ENCODE results near the gene CNDP2. TPM values are rescaled to one million over a fixed set of nuclear protein-coding genes. Genes with fewer than 3 reads are reported as not detected.
"Not testable (repeated sequence)": the region's sequence is repeated elsewhere in the genome, so short reads cannot be mapped to it uniquely, and the experiment has no call there.

CNDP2 gene
- total RNA-seq, 2 donors from 2014 or later, result 71.1 to 79.4 TPM

DNA sequence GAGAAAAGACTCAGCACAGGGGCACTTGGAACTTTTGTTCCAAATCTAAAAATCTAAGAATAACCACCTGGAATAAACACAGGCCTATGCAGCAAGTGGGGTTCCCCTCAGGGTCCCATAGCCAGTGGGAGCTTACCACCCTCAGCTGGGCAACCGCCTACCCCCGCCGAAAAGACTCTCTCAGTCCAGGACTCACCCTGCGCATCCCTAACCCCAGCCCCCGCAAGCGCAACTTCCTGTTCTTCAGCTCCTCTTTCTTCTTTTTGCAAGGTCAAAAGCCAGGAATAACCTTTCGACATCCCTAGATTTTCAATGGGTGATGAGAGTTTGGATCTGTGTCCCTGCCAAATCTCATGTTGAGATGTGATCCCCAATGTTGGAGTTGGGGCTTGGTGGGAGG is 51.7 kb downstream of the CNDP2 start:
- DNase-seq (no peak), ATAC-seq (no peak)
- intact Hi-C loops (cut with DNase I), result loop anchor here (5.0 to 10.0 kb wide), 2 partner anchors 53 to 351 kb away; partner anchors contain the start of gene CNDP2 (in 1 of the 2)

DNA sequence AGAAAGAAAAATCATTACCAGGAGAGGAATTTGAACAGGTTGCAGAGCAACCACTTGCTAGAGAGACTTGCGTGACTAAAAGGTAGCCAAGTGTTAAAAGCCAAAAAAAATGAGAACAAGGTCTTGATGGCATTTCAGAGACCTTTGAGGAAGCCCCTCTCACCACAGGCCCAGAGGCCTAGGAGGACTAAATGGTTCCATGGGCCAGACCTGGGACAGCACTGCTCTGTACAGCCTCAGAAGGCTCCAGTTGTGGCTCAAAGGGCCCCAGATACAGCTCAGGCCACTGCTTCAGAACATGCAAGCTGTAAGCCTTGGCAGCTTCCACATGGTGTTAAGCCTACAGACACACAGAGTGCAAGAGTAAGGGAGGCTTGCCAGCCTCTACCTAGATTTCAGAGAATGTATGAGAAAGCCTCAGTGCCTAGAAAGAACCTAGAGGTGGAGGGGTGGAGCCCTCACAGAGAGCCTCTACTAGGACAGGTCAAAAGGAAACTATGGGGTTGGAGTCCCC is 53.5 kb downstream of the CNDP2 start:
- DNase-seq (no peak), ATAC-seq (no peak)
- intact Hi-C loops (cut with DNase I), result loop anchor here (5.0 to 10.0 kb wide), 4 partner anchors 52 to 352 kb away; partner anchors contain the start of gene CNDP2 (in 2 of the 2)

DNA sequence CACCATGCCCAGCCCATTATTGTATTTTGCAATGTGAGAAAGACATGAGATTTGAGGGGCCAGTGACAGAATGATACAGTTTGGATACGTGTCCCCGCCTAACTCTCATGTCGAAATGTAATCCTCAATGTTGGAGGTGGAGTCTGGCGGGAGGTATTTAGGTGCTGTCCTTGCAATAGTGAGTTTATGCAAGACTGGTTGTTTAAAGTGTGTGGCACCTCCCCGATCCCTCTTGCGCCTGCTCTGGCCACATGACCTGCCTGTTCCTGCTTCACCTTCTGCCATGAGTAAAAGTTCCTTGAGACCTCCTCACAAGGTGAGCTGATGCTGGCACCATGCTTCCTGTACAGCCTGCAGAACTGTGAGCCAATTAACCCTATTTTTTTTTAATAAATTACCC is 54.7 kb downstream of the CNDP2 start:
- no peak for ATAC-seq
- intact Hi-C loops (cut with DNase I), result loop anchor here (5.0 to 10.0 kb wide), 2 partner anchors 54 to 196 kb away; partner anchors contain the start of gene CNDP2 (in 1 of the 2)
- no peak for DNase-seq

DNA sequence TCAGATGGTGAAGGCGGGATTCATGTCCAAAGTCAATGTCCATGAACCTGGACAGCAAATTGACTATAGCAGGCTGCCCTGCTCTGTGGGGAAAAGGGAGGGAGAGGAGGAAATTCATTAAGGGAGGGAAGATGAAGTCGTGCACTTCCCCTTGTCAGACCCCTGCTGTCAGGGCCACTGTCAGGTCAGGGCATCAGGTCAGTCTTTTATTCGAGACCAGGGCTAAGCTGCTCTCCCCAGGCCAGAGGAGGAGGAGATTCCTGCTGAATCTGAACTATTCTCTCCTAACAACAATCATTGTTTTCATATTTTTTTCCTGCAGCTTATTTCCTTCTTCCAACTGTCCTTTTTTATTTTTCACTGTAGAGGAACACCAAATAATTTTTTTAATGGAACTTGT is 55.3 kb downstream of the CNDP2 start:
- intact Hi-C loops (cut with DNase I), result loop anchor here (5.0 to 10.0 kb wide), 2 partner anchors 54 to 197 kb away; partner anchors contain the start of gene CNDP2 (in 1 of the 2)
- ATAC-seq, result no peak
- DNase-seq, result no peak

DNA sequence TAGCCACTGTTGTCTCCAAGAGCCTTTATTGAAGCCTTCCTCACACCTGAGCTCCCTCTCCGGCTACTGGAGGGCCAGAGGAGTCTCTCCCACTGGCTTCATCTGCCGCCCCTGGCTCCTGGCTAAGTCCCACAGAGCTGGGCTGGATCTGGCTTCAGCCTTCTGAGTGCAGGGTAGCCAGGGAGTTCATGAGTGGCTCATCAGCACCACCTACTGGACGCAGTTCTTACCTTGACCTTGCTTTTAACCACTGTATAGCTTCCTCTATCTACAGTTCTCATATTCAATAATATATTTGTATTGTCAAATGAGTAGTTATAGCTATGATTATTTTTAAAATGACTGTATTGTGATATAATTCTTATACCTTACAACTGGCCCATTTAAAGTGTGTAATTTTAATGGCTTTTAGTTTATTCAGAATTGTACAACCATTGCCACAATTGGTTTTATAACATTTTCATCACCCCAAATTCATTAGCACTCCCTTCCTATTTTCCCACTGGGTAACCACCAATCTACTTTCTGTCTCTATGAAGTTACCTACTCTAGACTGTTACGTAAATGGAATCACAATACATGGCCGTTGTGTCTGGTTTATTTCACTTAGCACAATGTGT is 55.9 kb downstream of the CNDP2 start:
- intact Hi-C loops (cut with DNase I), result loop anchor here (2.0 to 10.0 kb wide), 3 partner anchors 55 to 199 kb away; partner anchors contain the start of gene CNDP2 (in 1 of the 2)
- peak; percentile 86 for DNase-seq
- peak; percentile 95 to 96 for ATAC-seq

DNA sequence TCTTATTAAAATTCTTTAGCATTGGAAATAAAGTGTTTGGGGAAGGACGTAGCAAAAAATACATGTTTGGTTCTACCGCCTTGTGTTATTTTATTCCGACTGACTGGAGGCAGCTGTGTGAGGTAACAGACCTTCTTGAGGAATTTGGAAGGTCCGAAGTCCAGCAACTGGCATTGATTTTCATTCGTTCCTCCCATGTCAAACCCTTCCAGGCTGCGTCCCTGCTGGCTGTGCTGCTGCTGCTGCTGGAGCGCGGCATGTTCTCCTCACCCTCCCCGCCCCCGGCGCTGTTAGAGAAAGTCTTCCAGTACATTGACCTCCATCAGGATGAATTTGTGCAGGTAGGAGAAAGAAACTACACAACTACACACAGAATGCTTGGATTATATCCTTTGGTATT is 60.0 kb downstream of the CNDP2 start:
- intact Hi-C loops (cut with DNase I), result loop anchor here in 1 of 2 donors (10.0 kb wide), 1 partner anchor 201 kb away; no protein-coding TSS in a partner anchor
- no peak for DNase-seq

DNA sequence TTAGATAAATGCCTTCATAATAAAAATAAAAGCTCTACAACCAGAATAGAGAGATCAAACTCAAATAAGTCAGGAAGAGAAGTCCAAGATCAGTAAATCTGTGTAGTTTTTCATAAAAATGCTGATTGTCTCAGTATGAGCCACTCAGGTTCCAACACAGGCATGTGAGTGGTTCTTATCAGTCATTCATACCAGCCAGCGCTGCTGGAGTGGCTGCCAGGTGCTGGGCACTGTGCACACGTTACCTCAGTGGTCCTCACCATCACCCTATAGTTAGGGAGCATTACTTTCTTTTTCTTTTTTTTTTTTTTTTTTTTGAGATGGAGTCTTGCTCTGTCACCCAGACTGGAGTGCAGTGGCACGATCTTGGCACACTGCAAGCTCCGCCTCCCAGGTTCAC is 61.9 kb downstream of the CNDP2 start:
- no peak for DNase-seq
- ATAC-seq, result peak in 1 of 2 donors; percentile 41
- intact Hi-C loops (cut with DNase I), result loop anchor here in 1 of 2 donors (10.0 kb wide), 1 partner anchor 203 kb away; no protein-coding TSS in a partner anchor

More for the DNA sequence above, 60.0 kb downstream of the CNDP2 start:
- no peak for ATAC-seq

DNA sequence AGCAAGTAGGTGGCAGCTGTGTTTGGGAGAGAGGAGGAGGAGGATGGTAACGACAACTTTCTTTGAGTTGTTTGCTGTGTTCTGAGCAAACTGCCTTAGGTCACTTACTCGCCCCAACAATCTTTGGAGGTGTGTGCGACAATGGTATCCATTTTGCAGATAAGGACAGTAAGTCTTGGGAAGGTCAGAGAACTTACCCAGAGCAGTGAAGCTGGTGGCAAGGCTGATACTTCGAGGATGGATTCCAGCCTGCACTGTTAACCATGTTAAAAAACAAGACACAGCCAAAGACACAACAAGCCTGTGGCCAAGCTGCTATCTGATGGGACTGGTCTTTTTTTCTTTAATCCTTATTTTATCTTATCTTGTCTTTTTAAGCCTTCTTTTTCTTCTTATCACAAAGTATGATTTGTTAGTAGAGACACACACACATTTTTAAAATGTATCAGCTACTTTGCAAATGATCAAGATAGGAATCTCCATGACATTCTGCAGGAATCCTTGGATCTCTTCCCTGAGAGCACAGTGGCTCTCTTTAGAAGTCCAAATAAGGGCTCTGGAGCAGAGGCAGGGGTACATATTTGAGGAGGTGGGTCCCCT is 66.1 kb downstream of the CNDP2 start:
- DNase-seq, result no peak
- ATAC-seq, result no peak

DNA sequence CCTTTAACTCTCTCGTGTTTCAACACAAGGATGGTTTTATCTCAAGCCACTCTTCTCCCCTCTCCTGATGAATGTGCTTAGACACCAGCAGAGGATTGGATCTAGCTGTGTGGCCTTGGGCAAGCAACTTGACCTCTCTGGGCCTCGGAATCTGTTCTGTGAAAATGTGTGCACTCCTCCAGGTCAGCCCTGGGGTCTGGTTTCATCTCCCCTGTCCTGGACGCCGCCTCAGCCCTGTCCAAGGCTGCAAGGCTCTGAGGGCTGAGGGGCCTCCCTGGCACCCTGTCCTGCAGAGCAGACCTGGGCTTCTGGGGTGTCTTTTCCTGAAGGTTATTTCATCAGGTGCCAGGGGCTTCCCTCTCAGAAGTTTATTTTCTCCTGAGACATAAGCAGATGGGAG is 66.6 kb downstream of the CNDP2 start:
- intact Hi-C loops (cut with DNase I), result no loop called here
- DNase-seq (no peak), ATAC-seq (no peak)

More for the DNA sequence above, 66.1 kb downstream of the CNDP2 start:
- intact Hi-C loops (cut with DNase I), result no loop called here

DNA sequence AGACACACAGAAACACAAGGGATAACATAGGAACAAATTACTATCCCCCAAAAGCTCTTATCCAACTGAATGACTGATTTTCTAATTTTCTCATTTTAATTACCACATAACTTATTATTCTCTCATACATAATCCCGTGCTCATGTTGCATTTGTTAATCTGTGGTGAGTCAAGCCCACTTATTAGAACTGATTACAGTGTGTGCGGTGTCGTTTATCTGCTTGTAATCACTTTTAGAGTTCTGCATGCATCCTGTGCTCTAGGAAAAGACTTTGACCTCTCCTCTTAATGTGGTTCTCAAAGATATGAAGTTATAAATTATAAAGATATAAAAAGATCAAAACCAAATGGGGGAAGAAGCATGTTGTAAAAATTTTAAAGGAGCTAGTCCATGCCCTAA is 67.8 kb downstream of the CNDP2 start:
- ATAC-seq (no peak), DNase-seq (no peak)
- intact Hi-C loops (cut with DNase I), result no loop called here

DNA sequence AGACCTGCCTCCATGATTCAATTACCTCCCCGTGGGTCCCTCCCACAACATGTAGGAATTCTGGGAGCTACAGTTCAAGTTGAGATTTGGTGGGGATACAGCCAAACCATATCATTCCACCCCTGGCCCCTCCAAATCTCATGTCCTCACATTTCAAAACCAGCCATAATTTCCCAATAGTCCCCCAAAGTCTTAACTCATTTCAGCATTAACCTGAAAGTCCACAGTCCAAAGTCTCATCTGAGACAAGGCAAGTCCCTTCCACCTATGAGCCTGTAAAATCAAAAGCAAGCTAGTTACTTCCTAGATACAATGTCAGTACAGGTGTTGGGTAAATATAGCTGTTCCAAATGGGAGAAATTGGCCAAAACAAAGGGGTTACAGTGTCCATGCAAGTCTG is 69.0 kb downstream of the CNDP2 start:
- DNase-seq; intact Hi-C loops (cut with DNase I); ATAC-seq: not testable (repeated sequence)

DNA sequence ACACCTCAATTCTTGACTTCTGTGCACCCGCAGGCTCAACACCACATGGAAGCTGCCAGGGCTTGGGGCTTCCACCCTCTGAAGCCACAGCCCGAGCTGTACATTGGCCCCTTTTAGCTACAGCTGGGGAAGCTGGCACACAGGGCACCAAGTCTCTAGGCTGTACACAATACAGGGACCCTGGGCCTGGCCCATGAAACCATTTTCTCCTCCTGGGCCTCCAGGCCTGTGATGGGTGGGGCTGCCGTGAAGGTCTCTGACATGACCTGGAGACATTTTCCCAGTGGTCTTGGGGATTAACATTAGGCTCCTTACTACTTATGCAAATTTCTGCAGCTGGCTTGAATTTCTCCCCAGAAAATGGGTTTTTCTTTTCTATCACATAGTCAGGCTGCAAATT is 69.8 kb downstream of the CNDP2 start:
- intact Hi-C loops (cut with DNase I), result not testable (repeated sequence)

DNA sequence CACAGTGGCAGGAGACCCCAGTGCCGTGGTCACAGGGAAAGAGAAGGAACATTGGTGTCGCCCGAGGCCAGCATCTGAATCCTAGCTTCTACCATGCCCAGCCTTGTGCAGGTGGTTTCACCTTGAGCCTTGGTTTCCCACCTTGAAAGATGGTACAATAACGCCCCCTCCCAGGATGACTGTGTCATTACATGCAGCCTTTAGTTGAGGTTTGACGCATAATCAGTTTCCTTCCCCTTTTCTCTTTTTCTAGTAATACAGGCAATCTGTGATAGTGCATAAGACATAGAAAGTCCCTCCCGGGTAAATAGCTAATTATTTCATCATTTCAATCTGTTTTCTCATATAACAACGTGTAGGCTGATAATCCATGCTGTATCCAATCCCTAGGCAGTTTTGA is 71.7 kb downstream of the CNDP2 start:
- ATAC-seq (no peak), DNase-seq (no peak)
- intact Hi-C loops (cut with DNase I), result no loop called here

More for the DNA sequence above, 69.8 kb downstream of the CNDP2 start:
- not testable (repeated sequence) for ATAC-seq, DNase-seq

DNA sequence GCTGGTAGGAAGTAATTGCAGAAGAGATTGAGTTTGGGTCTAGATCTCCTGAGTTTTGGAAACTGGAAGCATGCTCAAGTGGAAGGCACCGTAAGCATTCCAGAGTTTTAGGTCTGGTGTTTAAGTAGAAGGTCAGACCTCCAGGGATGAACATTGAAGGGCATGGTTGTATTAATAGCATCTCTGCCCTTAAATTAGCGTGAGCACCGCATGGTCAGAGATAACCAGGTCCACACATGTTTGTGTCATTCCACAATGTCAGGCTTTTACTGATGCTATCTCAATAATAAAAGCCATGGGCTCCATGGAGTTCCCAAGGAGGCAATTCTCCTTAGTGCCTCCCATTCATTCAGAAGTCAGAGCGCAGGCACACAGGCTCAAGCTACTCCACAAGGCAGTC is 73.2 kb downstream of the CNDP2 start:
- intact Hi-C loops (cut with DNase I), result no loop called here
- no peak for DNase-seq
- ATAC-seq, result peak in 1 of 2 donors; percentile 18

DNA sequence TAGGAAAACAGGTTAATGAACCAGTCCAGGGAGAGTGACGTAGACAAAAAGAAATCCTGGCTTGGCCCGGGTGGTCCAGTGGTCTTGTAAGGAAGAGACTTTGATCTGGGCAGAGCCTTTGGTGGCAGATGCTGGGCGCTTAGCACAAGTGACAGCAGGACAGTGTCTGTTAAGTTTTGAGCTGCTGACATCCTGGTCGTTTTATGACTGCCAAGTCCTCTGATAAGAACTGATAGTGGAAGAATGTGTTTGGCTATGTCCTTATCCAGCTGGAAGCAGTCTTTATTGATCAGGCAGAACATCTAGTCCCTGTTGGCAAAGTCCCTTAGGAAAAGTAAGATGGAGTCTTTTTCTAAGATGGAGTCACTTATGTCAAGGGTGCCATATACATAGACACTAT is 74.1 kb downstream of the CNDP2 start:
- intact Hi-C loops (cut with DNase I), result no loop called here
- DNase-seq, result no peak
- ATAC-seq, result peak; percentile 52 to 69

DNA sequence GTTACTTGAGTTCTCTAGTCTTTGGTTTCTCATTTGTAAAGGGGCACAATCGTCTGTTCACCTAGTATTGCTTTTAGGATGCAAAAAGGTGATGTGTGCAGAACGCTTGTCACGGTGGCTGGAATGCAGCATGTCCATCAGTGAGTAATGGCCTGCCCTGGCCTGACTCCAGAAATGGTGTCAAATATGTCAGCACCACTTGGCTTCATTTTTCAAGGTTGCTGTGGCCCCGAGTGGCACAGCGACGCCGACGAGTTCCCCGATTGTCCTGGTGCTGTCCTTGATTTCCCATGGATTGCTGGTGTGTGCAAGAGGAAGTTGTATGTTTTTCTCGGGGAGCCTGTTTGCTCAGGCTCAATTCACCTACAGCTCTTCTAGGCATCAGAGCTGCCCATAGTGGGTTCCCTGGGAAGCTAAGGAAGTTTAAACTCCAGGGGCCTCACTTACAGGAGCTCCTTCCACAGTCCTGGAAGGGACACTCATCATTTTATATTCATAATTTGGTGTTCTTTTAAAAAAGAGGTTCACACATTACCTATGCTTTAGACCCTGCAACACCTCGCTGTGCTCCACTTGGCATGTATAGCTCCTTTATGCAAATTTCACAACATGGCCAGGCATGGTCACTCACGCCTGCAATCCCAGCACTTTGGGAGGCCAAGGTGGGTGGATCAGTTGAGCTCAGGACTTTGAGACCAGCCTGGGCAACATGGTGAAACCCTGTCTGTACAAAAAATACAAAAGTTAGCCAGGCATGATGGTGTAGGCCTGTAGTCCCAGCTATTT is 75.9 kb downstream of the CNDP2 start:
- ATAC-seq (peak; percentile 71 to 73), DNase-seq (peak; percentile 66)

DNA sequence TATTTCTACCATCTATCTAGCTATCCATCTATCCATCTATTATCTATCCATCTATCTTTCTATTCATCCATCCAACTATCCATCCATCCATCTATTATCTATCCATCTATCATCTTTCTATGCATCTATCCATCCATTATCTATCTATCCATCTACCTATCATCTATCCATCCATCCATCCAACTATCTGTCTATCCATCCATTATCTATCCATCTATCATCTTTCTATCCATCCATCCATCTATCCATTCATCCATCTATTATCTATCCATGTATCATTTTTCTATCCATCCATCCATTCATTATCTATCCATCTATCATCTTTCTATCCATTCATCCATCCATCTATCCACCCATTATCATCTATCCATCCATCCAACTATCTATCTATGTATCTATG is 76.9 kb downstream of the CNDP2 start:
- DNase-seq (no peak), ATAC-seq (no peak)
- intact Hi-C loops (cut with DNase I), result no loop called here

More for the DNA sequence above, 75.9 kb downstream of the CNDP2 start:
- intact Hi-C loops (cut with DNase I), result no loop called here
